CD4-positive, alpha-beta memory T cell (primary cell): ENCODE measurements around the gene MICALL2. TPM values are rescaled to one million over a fixed set of nuclear protein-coding genes. Genes with fewer than 3 reads are reported as not detected.
"Not testable (repeated sequence)": the region's sequence is repeated elsewhere in the genome, so short reads cannot be mapped to it uniquely, and the experiment has no call there.

Experiments
- CTCF ChIA-PET: fragments of 350-600 bp; sonication (Branson Sonifier 250); formaldehyde crosslinking; loops from one replicate; lab custom pipeline; 2021; ENCODE audit warnings: inconsistent platforms; ENCODE audit not compliant: partially characterized antibody; lab: Charles Lee
- POLR2A ChIA-PET: fragments of 350-600 bp; sonication (Branson Sonifier 250); formaldehyde crosslinking; loops from one replicate; lab custom pipeline; 2021; ENCODE audit not compliant: partially characterized antibody; lab: Charles Lee
- DNase-seq, 5 donors: peaks; one replicate each; pipeline versions ENCODE4 v3.0.0 to v3.0.0-alpha.2; 2020 to 2022; ENCODE audit warnings: mixed read lengths in 1 of 5
- H3K27ac ChIP-seq: one replicate; pipeline ENCODE4 v1.7.0; 2013; ENCODE audit warnings: low read depth, low read length
- H3K27me3 ChIP-seq: 2 replicates; pipeline ENCODE4 v1.7.0; 2013; ENCODE audit warnings: mild to moderate bottlenecking, low read length, moderate library complexity; ENCODE audit not compliant: insufficient read depth
- H3K36me3 ChIP-seq: 2 replicates; pipeline ENCODE4 v1.7.0; 2013; ENCODE audit warnings: mild to moderate bottlenecking, low read length, moderate library complexity; ENCODE audit not compliant: insufficient read depth
- H3K4me1 ChIP-seq: 2 replicates; pipeline ENCODE4 v1.7.0; 2013; ENCODE audit warnings: mild to moderate bottlenecking, low read length, moderate library complexity; ENCODE audit not compliant: insufficient read depth
- H3K4me3 ChIP-seq, 2 donors: one replicate each; pipeline ENCODE4 v1.7.0; 2013; ENCODE audit warnings: low read length in 2 of 2, mild to moderate bottlenecking in 1 of 2
- H3K9me3 ChIP-seq, 2 donors: one replicate each; pipeline ENCODE4 v1.7.0; 2013; ENCODE audit warnings: low read length in 2 of 2, control low read depth in 1 of 2; ENCODE audit not compliant: control insufficient read depth in 1 of 2
- H3K27ac Mint-ChIP-seq, 7 donors: one replicate each; pipeline ENCODE4 v1.8.0; 2020 to 2021; ENCODE audit warnings: mixed read lengths in 7 of 7, mild to moderate bottlenecking in 6 of 7, inconsistent platforms in 3 of 7, moderate library complexity in 3 of 7
- H3K27me3 Mint-ChIP-seq, 2 donors: one replicate each; pipeline ENCODE4 v1.8.0; 2020 to 2021; ENCODE audit warnings: mixed read lengths in 2 of 2
- H3K36me3 Mint-ChIP-seq, 2 donors: one replicate each; pipeline ENCODE4 v1.8.0; 2020 to 2021; ENCODE audit warnings: mixed read lengths in 2 of 2, inconsistent platforms in 1 of 2, mild to moderate bottlenecking in 1 of 2
- H3K4me1 Mint-ChIP-seq, 4 donors: one replicate each; pipeline ENCODE4 v1.8.0; 2020 to 2021; ENCODE audit warnings: mixed read lengths in 4 of 4, mild to moderate bottlenecking in 1 of 4
- H3K4me3 Mint-ChIP-seq, 8 donors: one replicate each; pipeline ENCODE4 v1.8.0; 2020 to 2021; ENCODE audit warnings: mixed read lengths in 8 of 8, mild to moderate bottlenecking in 7 of 8, moderate library complexity in 6 of 8, inconsistent platforms in 3 of 8
- H3K9me3 Mint-ChIP-seq, 8 donors: one replicate each; pipeline ENCODE4 v1.8.0; 2020 to 2021; ENCODE audit warnings: mixed read lengths in 8 of 8, mild to moderate bottlenecking in 5 of 8, inconsistent platforms in 3 of 8, moderate library complexity in 1 of 8
- intact Hi-C: fragments of 100-400 bp; cut with micrococcal nuclease; formaldehyde crosslinking; loops from one replicate; pipeline ENCODE4 v1.15.1; 2023
- polyA plus RNA-seq, 2 donors: library from polyadenylated mRNA; unstranded; fragments of 300-500 nt; fragmentation: Illumina TruSeq; gene quantifications; one replicate each; pipeline ENCODE4 v1.2.3, GENCODE V29; 2021
- total RNA-seq, 2 experiments: library from RNA; stranded (reverse); gene quantifications; one replicate each; pipeline ENCODE4 v1.2.3, GENCODE V29; 2021

The MICALL2 gene
- total and polyA plus RNA-seq, 4 experiments from 2014 or later: 0.44 to 3.3 (median 2.6) TPM; not detected in 1

GRCh38 chr7:1444214-1444924, 14.9 kb downstream of the MICALL2 start:
- Mint-ChIP-seq H3K4me3 (no peak overlapping the region), H3K36me3 (no peaks in the 10 kb centered on the region), H3K27ac (no peak overlapping the region), H3K9me3 (no peaks in the 10 kb centered on the region), H3K27me3 (no peaks in the 10 kb centered on the region), H3K4me1 (peaks cover 0 to 1% (median 0%) of the 10 kb centered on the region in 4 donors)
- H3K4me1 ChIP-seq: no peaks in the 10 kb centered on the region
- H3K4me3 ChIP-seq: no peak overlapping the region
- CTCF ChIA-PET: no interaction called here
- no peaks in the 10 kb centered on the region for H3K9me3 ChIP-seq
- intact Hi-C loops: no loop called here
- H3K27ac ChIP-seq: no peak overlapping the region
- POLR2A ChIA-PET: no interaction called here
- no peak for DNase-seq
- no peaks in the 10 kb centered on the region for H3K36me3 ChIP-seq
- H3K27me3 ChIP-seq: no peaks in the 10 kb centered on the region

- H3K4me1 ChIP-seq, H3K27me3 ChIP-seq, DNase-seq, POLR2A ChIA-PET, intact Hi-C loops, CTCF ChIA-PET, H3K4me1 Mint-ChIP-seq, H3K9me3 ChIP-seq, H3K27me3 Mint-ChIP-seq, H3K4me3 ChIP-seq, H3K27ac ChIP-seq, H3K36me3 Mint-ChIP-seq, H3K4me3 Mint-ChIP-seq, H3K9me3 Mint-ChIP-seq, H3K27ac Mint-ChIP-seq, H3K36me3 ChIP-seq: not testable (repeated sequence)
These were observed 15.6 kb downstream of the MICALL2 start for GRCh38 chr7:1443587-1444200.

- Mint-ChIP-seq H3K27ac (no peak overlapping the region), H3K27me3 (no peaks in the 10 kb centered on the region), H3K4me3 (no peak overlapping the region), H3K4me1 (peaks cover 0 to 1% (median 0%) of the 10 kb centered on the region in 4 donors), H3K36me3 (no peaks in the 10 kb centered on the region), H3K9me3 (no peaks in the 10 kb centered on the region)
- DNase-seq: no peak
- no peaks in the 10 kb centered on the region for H3K36me3 ChIP-seq
- ChIA-PET POLR2A (no interaction called here), CTCF (no interaction called here)
- H3K4me3 ChIP-seq: no peak overlapping the region
- H3K9me3 ChIP-seq: no peaks in the 10 kb centered on the region
- no peaks in the 10 kb centered on the region for H3K4me1 ChIP-seq
- no peak overlapping the region for H3K27ac ChIP-seq
- intact Hi-C loops: no loop called here
- no peaks in the 10 kb centered on the region for H3K27me3 ChIP-seq
These were observed 16.7 kb downstream of the MICALL2 start for GRCh38 chr7:1442355-1443124.

- no peaks in the 10 kb centered on the region for H3K36me3 ChIP-seq
- no peaks in the 10 kb centered on the region for H3K27me3 ChIP-seq
- H3K4me1 ChIP-seq: no peaks in the 10 kb centered on the region
- CTCF ChIA-PET: no interaction called here
- Mint-ChIP-seq H3K4me3 (no peak overlapping the region), H3K9me3 (no peaks in the 10 kb centered on the region), H3K27me3 (no peaks in the 10 kb centered on the region), H3K4me1 (peaks cover 0 to 1% (median 0%) of the 10 kb centered on the region in 4 donors), H3K36me3 (no peaks in the 10 kb centered on the region), H3K27ac (peak overlapping the region in 1 of 7 donors; percentile 75)
- H3K27ac ChIP-seq: no peak overlapping the region
- no peak overlapping the region for H3K4me3 ChIP-seq
- H3K9me3 ChIP-seq: no peaks in the 10 kb centered on the region
- no peak for DNase-seq
- intact Hi-C loops: no loop called here
- POLR2A ChIA-PET: no interaction called here
These were observed 17.5 kb downstream of the MICALL2 start for GRCh38 chr7:1441615-1442354.

- ChIA-PET CTCF (no interaction called here), POLR2A (no interaction called here)
- no peaks in the 10 kb centered on the region for H3K36me3 ChIP-seq
- H3K4me3 ChIP-seq: no peak overlapping the region
- H3K4me1 ChIP-seq: no peaks in the 10 kb centered on the region
- intact Hi-C loops: no loop called here
- no peak for DNase-seq
- H3K27ac ChIP-seq: no peak overlapping the region
- Mint-ChIP-seq H3K36me3 (no peaks in the 10 kb centered on the region), H3K4me1 (peaks cover 0 to 1% (median 0%) of the 10 kb centered on the region in 4 donors), H3K27ac (no peak overlapping the region), H3K9me3 (no peaks in the 10 kb centered on the region), H3K4me3 (no peak overlapping the region), H3K27me3 (no peaks in the 10 kb centered on the region)
- H3K27me3 ChIP-seq: no peaks in the 10 kb centered on the region
- no peaks in the 10 kb centered on the region for H3K9me3 ChIP-seq
These were observed 18.6 kb downstream of the MICALL2 start for GRCh38 chr7:1440620-1441019.

GRCh38 chr7:1439373-1440363, 19.6 kb downstream of the MICALL2 start:
- no peak for DNase-seq
- Mint-ChIP-seq H3K4me3 (peak overlapping the region in 1 of 8 donors; percentile 52), H3K27ac (no peak overlapping the region), H3K36me3 (no peaks in the 10 kb centered on the region), H3K9me3 (no peaks in the 10 kb centered on the region), H3K27me3 (no peaks in the 10 kb centered on the region), H3K4me1 (peaks cover 0 to 1% (median 0%) of the 10 kb centered on the region in 4 donors)
- no peaks in the 10 kb centered on the region for H3K27me3 ChIP-seq
- intact Hi-C loops: no loop called here
- no peaks in the 10 kb centered on the region for H3K36me3 ChIP-seq
- no peaks in the 10 kb centered on the region for H3K4me1 ChIP-seq
- H3K4me3 ChIP-seq: no peak overlapping the region
- H3K27ac ChIP-seq: no peak overlapping the region
- ChIA-PET POLR2A (no interaction called here), CTCF (no interaction called here)
- no peaks in the 10 kb centered on the region for H3K9me3 ChIP-seq
